MM.1S (cell line): ENCODE data around the gene CIITA.

Experiments
- EZH2 ChIP-seq: fragments of 300-600 bp; sonication (generic); optimal IDR thresholded peaks from 2 replicates; pipeline ENCODE3; 2017; ENCODE audit warnings: low read depth, mild to moderate bottlenecking, antibody characterized with exemption, low read length, mixed read lengths
- EZH2phosphoT487 ChIP-seq: fragments of 300-600 bp; sonication (generic); IDR thresholded peaks from 2 replicates; pipeline ENCODE4 v1.6.1; 2018; ENCODE audit warnings: antibody characterized with exemption, low read length
- TF ChIP-seq, protein P1 (sequence below): fragments of 300-600 bp; sonication (generic); IDR thresholded peaks from 2 replicates; pipeline ENCODE4 v1.5.1; 2016; ENCODE audit warnings: antibody characterized with exemption, low read length, mixed read lengths

DNA sequence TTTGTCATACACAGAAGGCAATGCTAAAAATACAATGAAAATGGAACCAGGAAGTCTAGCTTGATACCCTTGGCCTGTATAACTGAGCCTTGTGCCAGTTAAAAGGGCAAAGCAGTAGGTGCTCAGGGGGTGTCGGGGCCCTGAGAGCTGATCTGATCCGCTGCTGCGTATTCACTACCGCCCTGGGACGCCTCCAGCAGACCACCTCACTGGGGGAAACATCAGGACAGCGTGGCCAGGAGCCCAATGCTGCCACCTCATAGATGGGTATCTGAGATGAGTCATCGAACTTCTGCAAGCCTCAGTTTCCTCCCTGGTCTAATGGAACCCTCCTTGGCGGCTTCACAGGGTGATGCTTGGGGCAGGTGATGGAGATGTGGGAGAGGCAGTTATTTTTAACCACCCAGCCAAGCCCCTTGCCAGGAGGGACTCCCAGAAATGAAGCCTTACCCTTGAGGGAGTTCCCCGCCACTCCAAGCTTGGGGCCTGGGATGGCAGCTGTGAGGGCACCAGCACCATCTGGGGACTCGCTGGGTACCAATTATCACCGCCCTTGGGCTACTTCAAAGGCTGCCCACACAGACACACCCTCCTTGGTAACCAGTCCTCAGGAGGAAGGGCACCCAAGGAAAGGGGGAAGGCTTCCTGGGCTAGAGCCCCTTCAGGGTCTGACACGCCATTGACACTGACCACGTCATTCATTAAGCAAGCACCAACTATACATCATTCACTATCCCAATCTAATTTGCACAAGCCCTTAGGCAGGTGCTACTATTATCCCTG is 57.5 kb downstream of the CIITA start:
- TF ChIP-seq, protein P1, sequence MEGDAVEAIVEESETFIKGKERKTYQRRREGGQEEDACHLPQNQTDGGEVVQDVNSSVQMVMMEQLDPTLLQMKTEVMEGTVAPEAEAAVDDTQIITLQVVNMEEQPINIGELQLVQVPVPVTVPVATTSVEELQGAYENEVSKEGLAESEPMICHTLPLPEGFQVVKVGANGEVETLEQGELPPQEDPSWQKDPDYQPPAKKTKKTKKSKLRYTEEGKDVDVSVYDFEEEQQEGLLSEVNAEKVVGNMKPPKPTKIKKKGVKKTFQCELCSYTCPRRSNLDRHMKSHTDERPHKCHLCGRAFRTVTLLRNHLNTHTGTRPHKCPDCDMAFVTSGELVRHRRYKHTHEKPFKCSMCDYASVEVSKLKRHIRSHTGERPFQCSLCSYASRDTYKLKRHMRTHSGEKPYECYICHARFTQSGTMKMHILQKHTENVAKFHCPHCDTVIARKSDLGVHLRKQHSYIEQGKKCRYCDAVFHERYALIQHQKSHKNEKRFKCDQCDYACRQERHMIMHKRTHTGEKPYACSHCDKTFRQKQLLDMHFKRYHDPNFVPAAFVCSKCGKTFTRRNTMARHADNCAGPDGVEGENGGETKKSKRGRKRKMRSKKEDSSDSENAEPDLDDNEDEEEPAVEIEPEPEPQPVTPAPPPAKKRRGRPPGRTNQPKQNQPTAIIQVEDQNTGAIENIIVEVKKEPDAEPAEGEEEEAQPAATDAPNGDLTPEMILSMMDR: no peak
- TF ChIP-seq EZH2: no peak
- no peak for TF ChIP-seq EZH2phosphoT487
